Smooth muscle cell (in vitro differentiated cells): ENCODE measurements around the gene SKAP2. TPM values are rescaled to one million over a fixed set of nuclear protein-coding genes. Genes with fewer than 3 reads are reported as not detected.

ENCODE experiments used
- DNase-seq: peaks from one replicate; lab custom pipeline; 2025; ENCODE audit not compliant: unreplicated experiment; lab: John Stamatoyannopoulos, UW
- H2AFZ ChIP-seq: fragments of 200-600 bp; sonication (generic); 2 replicates; pipeline ENCODE4 v1.6.0; 2016; ENCODE audit warnings: antibody characterized with exemption, low read depth, mild to moderate bottlenecking
- H3F3A ChIP-seq: fragments of 200-600 bp; sonication (generic); 2 replicates; pipeline ENCODE4 v1.6.0; 2017; ENCODE audit warnings: antibody characterized with exemption, low read depth
- H3K27ac ChIP-seq: fragments of 200-600 bp; sonication (generic); 2 replicates; pipeline ENCODE4 v1.5.1; 2016; ENCODE audit warnings: low read depth, mild to moderate bottlenecking
- H3K27me3 ChIP-seq: fragments of 200-600 bp; sonication (generic); 2 replicates; pipeline ENCODE4 v1.6.1; 2016; ENCODE audit warnings: low read depth, mild to moderate bottlenecking
- H3K36me3 ChIP-seq: fragments of 200-600 bp; sonication (generic); 2 replicates; pipeline ENCODE4 v1.5.1; 2016; ENCODE audit warnings: low read depth
- H3K4me1 ChIP-seq: fragments of 200-600 bp; sonication (generic); 2 replicates; pipeline ENCODE4 v1.5.1; 2016; ENCODE audit warnings: low read depth
- H3K4me2 ChIP-seq: fragments of 200-600 bp; sonication (generic); 2 replicates; pipeline ENCODE4 v1.6.0; 2016; ENCODE audit warnings: mild to moderate bottlenecking
- H3K4me3 ChIP-seq: fragments of 200-600 bp; sonication (generic); 2 replicates; pipeline ENCODE4 v1.5.1; 2016; ENCODE audit warnings: mild to moderate bottlenecking
- H3K79me2 ChIP-seq: fragments of 200-600 bp; sonication (generic); 2 replicates; pipeline ENCODE4 v1.6.0; 2016; ENCODE audit warnings: low read depth, mild to moderate bottlenecking
- H3K9ac ChIP-seq: fragments of 200-600 bp; sonication (generic); 2 replicates; pipeline ENCODE4 v1.6.0; 2016; ENCODE audit warnings: low read depth
- H3K9me3 ChIP-seq: fragments of 200-600 bp; sonication (generic); replicated peaks from 2 replicates; pipeline ENCODE4 v1.5.1; 2016; ENCODE audit warnings: low read depth
- H4K20me1 ChIP-seq: fragments of 200-600 bp; sonication (generic); 2 replicates; pipeline ENCODE4 v1.6.0; 2016; ENCODE audit warnings: low read depth
- CTCF ChIP-seq: fragments of 200-600 bp; sonication (generic); IDR thresholded peaks from 2 replicates; pipeline ENCODE4 v1.5.1; 2017; ENCODE audit warnings: borderline replicate concordance, mild to moderate bottlenecking, antibody characterized with exemption; ENCODE audit not compliant: insufficient read depth, poor library complexity, severe bottlenecking
- WGBS: methylation state at CpG from one replicate; pipeline ENCODE4 v1.1.7; 2016; ENCODE audit warnings: low lambda C conversion rate; 5-methylcytosine and 5-hydroxymethylcytosine counted together
- polyA plus RNA-seq: library from polyadenylated mRNA; unstranded; fragments of >200 nt; fragmentation: Nextera tagmentation; extraction: Ambion mirVana; gene quantifications from 2 replicates; pipeline ENCODE4 v1.2.1, GENCODE V29; 2016
- total RNA-seq: library from RNA; depleted of rRNA; stranded (reverse); fragments of >200 nt; gene quantifications from 2 replicates; pipeline ENCODE4 v1.2.3, GENCODE V29; 2014

SKAP2 gene
- total and polyA plus RNA-seq, 2 experiments from 2014 or later: 7.7 to 14.8 TPM

GRCh38 chr7:26714438-26714837, 150.0 kb downstream of the SKAP2 start:
- Histone ChIP-seq H2AFZ (no peak overlapping the region), H3K27ac (no peak overlapping the region), H3F3A (no peaks in the 10 kb centered on the region), H3K27me3 (peaks cover 6% of the 10 kb centered on the region), H3K9ac (no peak overlapping the region), H3K4me1 (no peaks in the 10 kb centered on the region), H3K36me3 (no peaks in the 10 kb centered on the region), H3K9me3 (no peaks in the 10 kb centered on the region), H4K20me1 (no peaks in the 10 kb centered on the region), H3K79me2 (no peaks in the 10 kb centered on the region), H3K4me3 (no peak overlapping the region), H3K4me2 (no peak overlapping the region)
- no peak for DNase-seq
- no peak for TF ChIP-seq CTCF
- WGBS: 92% methylated on average over 3 of the region's 3 CpGs

- TF ChIP-seq CTCF: no peak
- no peaks in the 10 kb centered on the region for H3K79me2 ChIP-seq
- H3K27ac ChIP-seq: no peak overlapping the region
- no peak overlapping the region for H3K9ac ChIP-seq
- H3K4me2 ChIP-seq: no peak overlapping the region
- no peaks in the 10 kb centered on the region for H3K4me1 ChIP-seq
- no peak overlapping the region for H2AFZ ChIP-seq
- H3F3A ChIP-seq: no peaks in the 10 kb centered on the region
- no peaks in the 10 kb centered on the region for H3K9me3 ChIP-seq
- H3K36me3 ChIP-seq: no peaks in the 10 kb centered on the region
- peaks cover 6% of the 10 kb centered on the region for H3K27me3 ChIP-seq
- 94% methylated on average over 2 of the region's 2 CpGs for WGBS
- H4K20me1 ChIP-seq: no peaks in the 10 kb centered on the region
- no peak overlapping the region for H3K4me3 ChIP-seq
- DNase-seq: no peak
Observed at GRCh38 chr7:26714006-26714405, 150.4 kb downstream of the SKAP2 start.

DNA sequence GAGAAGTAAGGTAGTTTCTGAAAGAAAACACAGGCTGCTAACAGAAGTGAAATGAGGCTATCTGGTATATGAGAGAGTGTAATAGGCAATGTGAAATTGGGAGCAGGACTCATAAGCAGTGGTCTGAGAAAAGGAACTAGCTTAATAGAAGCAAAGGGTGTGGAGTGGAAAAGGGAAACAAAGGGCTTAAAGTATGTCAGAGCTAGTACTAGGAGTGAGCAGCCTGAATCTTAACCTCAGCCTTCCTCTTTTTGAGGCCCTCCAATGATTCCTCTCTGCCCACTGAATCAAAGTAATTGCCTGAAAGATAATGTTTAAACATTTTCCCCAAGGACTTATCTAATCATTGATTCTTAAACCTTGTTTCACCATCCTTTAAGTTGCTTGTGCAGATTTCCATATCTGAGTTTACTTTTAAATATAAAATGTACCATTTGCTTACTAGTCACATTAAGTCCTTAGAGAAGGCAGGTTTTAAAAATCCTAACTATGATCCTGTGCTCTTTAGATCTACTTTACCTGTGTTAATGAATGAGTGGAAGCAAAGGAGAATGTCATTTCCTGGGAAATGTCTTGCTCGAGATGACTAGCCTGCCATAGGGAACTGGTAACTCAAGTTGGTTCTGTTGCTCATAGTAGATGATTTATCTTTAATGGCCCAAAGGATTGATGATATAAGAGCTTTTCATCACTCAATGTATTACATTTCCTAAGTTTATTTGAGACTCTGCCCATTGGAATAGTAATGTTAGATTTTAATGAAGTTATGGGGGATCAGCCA, 155.0 kb downstream of the SKAP2 start:
- 75% methylated on average over 1 of the region's 1 CpG for WGBS

More for the DNA sequence above, 155.0 kb downstream of the SKAP2 start:
- no peak overlapping the region for H3K4me3 ChIP-seq
- no peaks in the 10 kb centered on the region for H3F3A ChIP-seq
- H3K9me3 ChIP-seq: no peaks in the 10 kb centered on the region
- no peak overlapping the region for H3K27ac ChIP-seq
- no peak overlapping the region for H2AFZ ChIP-seq
- H4K20me1 ChIP-seq: no peaks in the 10 kb centered on the region
- TF ChIP-seq CTCF: no peak
- no peaks in the 10 kb centered on the region for H3K27me3 ChIP-seq
- H3K36me3 ChIP-seq: no peaks in the 10 kb centered on the region
- no peaks in the 10 kb centered on the region for H3K79me2 ChIP-seq
- H3K9ac ChIP-seq: no peak overlapping the region
- no peaks in the 10 kb centered on the region for H3K4me1 ChIP-seq
- DNase-seq: no peak
- H3K4me2 ChIP-seq: no peak overlapping the region
